ENCODE measurements around the gene FSCN2.

DNA sequence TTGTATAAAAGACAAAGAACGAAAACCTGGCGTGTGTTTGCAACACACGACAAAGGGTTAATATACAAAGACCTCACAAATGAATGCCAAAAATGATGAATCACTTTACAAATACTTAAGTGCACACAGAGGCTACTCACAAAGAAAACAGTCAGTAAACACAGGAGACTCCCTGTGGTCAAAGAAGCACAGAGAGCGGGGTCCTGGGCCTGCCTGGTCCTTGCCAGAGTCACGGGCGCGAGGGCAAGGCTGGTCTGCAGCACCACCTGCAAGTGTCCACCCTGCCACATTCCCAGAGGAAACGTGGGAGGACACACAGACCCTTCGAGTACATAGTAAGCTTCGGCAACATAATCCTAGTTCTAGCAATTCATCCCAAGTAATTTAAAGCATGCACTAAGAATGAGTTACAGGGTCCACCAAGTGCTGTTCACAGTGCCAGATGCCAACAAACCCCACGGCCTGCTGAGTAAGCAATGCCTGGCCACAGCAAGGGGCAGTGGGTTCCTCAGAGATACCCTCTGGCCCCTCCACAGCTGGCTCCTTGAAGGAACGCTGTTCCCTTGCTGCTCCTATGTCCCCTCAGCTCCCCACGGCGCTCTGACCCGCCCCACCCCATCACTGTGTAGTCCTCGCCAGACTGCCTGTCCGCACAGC, 48.6 kb downstream of the FSCN2 start:
- TF ChIP-seq, protein P1, sequence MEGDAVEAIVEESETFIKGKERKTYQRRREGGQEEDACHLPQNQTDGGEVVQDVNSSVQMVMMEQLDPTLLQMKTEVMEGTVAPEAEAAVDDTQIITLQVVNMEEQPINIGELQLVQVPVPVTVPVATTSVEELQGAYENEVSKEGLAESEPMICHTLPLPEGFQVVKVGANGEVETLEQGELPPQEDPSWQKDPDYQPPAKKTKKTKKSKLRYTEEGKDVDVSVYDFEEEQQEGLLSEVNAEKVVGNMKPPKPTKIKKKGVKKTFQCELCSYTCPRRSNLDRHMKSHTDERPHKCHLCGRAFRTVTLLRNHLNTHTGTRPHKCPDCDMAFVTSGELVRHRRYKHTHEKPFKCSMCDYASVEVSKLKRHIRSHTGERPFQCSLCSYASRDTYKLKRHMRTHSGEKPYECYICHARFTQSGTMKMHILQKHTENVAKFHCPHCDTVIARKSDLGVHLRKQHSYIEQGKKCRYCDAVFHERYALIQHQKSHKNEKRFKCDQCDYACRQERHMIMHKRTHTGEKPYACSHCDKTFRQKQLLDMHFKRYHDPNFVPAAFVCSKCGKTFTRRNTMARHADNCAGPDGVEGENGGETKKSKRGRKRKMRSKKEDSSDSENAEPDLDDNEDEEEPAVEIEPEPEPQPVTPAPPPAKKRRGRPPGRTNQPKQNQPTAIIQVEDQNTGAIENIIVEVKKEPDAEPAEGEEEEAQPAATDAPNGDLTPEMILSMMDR (conservative IDR thresholded peaks at IDR 0.05; ENCODE audit: low read depth in 2 of 2) = no peak
- TF ChIP-seq, protein P2, sequence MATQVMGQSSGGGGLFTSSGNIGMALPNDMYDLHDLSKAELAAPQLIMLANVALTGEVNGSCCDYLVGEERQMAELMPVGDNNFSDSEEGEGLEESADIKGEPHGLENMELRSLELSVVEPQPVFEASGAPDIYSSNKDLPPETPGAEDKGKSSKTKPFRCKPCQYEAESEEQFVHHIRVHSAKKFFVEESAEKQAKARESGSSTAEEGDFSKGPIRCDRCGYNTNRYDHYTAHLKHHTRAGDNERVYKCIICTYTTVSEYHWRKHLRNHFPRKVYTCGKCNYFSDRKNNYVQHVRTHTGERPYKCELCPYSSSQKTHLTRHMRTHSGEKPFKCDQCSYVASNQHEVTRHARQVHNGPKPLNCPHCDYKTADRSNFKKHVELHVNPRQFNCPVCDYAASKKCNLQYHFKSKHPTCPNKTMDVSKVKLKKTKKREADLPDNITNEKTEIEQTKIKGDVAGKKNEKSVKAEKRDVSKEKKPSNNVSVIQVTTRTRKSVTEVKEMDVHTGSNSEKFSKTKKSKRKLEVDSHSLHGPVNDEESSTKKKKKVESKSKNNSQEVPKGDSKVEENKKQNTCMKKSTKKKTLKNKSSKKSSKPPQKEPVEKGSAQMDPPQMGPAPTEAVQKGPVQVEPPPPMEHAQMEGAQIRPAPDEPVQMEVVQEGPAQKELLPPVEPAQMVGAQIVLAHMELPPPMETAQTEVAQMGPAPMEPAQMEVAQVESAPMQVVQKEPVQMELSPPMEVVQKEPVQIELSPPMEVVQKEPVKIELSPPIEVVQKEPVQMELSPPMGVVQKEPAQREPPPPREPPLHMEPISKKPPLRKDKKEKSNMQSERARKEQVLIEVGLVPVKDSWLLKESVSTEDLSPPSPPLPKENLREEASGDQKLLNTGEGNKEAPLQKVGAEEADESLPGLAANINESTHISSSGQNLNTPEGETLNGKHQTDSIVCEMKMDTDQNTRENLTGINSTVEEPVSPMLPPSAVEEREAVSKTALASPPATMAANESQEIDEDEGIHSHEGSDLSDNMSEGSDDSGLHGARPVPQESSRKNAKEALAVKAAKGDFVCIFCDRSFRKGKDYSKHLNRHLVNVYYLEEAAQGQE (IDR thresholded peaks at IDR 0.05; ENCODE audit: unreplicated experiment) = no peak
- TF ChIP-seq POLR2AphosphoS5 (IDR thresholded peaks at IDR 0.05; ENCODE audit: low read depth) (no peak), CREB1 (CRISPR knock-in tag; IDR thresholded peaks at IDR 0.05; ENCODE audit: low read depth) (no peak), EZH2 (IDR thresholded peaks at IDR 0.05; ENCODE audit: low read depth, unreplicated experiment) (no peak), STAT1 (IDR thresholded peaks at IDR 0.05; ENCODE audit: unreplicated experiment) (no peak)
- TF ChIP-seq, protein P3, sequence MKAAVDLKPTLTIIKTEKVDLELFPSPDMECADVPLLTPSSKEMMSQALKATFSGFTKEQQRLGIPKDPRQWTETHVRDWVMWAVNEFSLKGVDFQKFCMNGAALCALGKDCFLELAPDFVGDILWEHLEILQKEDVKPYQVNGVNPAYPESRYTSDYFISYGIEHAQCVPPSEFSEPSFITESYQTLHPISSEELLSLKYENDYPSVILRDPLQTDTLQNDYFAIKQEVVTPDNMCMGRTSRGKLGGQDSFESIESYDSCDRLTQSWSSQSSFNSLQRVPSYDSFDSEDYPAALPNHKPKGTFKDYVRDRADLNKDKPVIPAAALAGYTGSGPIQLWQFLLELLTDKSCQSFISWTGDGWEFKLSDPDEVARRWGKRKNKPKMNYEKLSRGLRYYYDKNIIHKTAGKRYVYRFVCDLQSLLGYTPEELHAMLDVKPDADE (IDR thresholded peaks at IDR 0.05) = no peak
